ENCODE measurements around the gene ZNF750. TPM values are rescaled to one million over a fixed set of nuclear protein-coding genes. Genes with fewer than 3 reads are reported as not detected.

Gene ZNF750
- total RNA-seq, 6 experiments from 2014 or later, result not detected

DNA sequence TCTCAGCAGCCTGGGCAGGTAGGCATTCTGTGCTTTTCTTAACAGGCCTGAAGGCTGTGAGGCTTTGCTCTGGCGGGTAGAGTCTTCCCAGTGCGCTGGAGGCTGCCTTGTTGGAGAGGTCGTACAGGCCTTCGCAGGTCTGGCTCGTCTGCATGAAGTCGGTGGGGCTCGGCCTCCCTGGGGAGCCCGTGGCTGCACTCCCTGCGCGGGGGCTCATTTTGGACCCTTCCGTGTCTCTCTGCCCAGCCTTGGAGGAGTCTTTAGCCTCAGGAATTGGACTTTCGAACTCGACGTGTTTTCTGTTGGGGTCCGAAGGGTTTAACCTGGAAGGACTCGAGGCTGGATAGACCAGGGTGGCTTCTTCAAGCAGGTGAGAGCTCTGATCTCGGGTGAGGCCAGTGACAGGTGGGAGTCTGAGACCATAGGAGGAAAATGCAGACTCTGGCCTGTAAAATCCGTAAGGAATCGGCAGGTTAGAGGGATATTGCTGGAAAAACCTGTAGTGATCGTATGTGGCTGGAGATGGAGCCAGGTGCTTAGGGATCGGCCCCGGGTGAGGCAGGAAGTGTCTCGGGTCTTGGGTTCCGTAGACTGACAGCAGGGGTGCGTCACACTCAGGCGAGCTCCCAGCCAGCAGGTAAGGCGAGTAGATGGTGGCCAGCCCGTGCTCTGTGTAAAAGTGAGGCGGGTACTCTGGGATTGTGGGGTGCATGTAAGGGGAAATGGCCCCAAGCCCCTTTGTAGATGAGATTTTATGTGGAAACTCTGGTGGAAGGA, 8.6 kb downstream of the ZNF750 start:
- 99% methylated on average over 10 of the region's 29 CpGs for WGBS (ENCODE audit: insufficient coverage, low coverage, low lambda C conversion rate, missing lambda C conversion rate)
- DNase-seq, result peak in 1 of 3 donors; percentile 4
- no peaks in the 10 kb centered on the region for H3K36me3 ChIP-seq
- H3K4me3 ChIP-seq, result no peak overlapping the region
- no peaks in the 10 kb centered on the region for H3K9me3 ChIP-seq
- intact Hi-C loops (cut with DNase I), result no loop called here
- H3K27ac ChIP-seq, result no peak overlapping the region
- ATAC-seq, result no peak
- no peaks in the 10 kb centered on the region for H3K27me3 ChIP-seq
- H3K4me1 ChIP-seq, result peaks cover 0 to 2% (median 0%) of the 10 kb centered on the region in 4 donors
- TF ChIP-seq POLR2A (IDR thresholded peaks at IDR 0.05), result no peak
- TF ChIP-seq, protein P1, sequence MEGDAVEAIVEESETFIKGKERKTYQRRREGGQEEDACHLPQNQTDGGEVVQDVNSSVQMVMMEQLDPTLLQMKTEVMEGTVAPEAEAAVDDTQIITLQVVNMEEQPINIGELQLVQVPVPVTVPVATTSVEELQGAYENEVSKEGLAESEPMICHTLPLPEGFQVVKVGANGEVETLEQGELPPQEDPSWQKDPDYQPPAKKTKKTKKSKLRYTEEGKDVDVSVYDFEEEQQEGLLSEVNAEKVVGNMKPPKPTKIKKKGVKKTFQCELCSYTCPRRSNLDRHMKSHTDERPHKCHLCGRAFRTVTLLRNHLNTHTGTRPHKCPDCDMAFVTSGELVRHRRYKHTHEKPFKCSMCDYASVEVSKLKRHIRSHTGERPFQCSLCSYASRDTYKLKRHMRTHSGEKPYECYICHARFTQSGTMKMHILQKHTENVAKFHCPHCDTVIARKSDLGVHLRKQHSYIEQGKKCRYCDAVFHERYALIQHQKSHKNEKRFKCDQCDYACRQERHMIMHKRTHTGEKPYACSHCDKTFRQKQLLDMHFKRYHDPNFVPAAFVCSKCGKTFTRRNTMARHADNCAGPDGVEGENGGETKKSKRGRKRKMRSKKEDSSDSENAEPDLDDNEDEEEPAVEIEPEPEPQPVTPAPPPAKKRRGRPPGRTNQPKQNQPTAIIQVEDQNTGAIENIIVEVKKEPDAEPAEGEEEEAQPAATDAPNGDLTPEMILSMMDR (IDR thresholded peaks at IDR 0.05), result no peak

DNA sequence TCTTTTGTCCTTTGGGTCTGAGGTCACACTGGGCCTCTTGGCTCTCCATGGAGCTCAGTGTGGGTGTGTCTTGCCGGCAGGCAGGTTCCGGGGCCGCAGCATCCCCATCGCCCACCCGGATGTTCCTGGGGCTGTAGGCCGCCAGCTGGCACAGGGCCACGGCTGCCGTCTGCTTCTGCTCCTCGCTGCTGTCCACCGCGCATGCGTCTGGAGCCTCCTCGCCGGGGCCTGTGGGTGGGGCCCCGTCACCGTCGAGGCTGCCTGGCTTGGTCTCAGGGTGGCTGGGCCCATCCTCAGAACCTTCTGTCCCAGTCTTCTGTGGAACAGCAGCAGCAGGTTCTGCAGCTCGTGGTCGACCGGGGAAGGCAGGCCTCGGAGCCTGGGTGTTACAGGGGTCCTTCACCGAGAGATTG, 9.6 kb downstream of the ZNF750 start:
- ATAC-seq (peak in 2 of 4 donors; percentile 16 to 24), DNase-seq (no peak)
- 55% methylated on average over 6 of the region's 22 CpGs for WGBS (ENCODE audit: insufficient coverage, low coverage, low lambda C conversion rate, missing lambda C conversion rate)
- intact Hi-C loops (cut with DNase I), result no loop called here
- Histone ChIP-seq H3K4me1 (no peaks in the 10 kb centered on the region), H3K4me3 (no peak overlapping the region), H3K27ac (no peak overlapping the region), H3K27me3 (no peaks in the 10 kb centered on the region), H3K36me3 (no peaks in the 10 kb centered on the region), H3K9me3 (no peaks in the 10 kb centered on the region)
- TF ChIP-seq, protein P1 (IDR thresholded peaks at IDR 0.05), result no peak
- TF ChIP-seq POLR2A (IDR thresholded peaks at IDR 0.05), result no peak

DNA sequence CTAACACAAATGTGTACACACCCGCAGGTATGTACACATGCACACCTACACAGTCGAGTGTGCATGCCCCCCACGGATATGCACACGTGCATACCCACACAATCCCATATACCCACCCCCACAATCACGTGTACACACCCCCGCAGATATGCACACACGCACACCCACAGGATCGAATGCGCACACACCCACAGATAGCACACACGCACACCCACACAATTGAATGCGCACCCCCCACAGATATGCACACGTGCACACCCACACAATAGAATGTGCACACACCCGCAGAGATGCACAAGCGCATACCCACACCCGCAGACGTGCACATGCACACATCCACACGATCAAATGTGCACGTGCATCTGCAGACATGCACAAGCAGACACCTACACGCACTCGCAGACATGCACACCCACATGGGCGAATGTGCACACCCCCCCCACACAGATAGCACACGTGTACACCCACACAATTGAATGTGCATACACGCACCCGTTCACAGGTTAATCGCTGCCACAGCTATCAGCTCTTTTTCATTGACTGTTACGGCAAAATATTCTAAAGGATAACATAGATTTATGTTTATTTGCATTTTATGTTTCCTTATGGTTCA, 10.8 kb downstream of the ZNF750 start:
- 99% methylated on average over 23 of the region's 26 CpGs for WGBS (ENCODE audit: insufficient coverage, low coverage, low lambda C conversion rate, missing lambda C conversion rate)
- H3K4me3 ChIP-seq, result no peak overlapping the region
- no peak for ATAC-seq
- no peaks in the 10 kb centered on the region for H3K27me3 ChIP-seq
- intact Hi-C loops (cut with DNase I), result no loop called here
- DNase-seq, result no peak
- no peak for TF ChIP-seq POLR2A (IDR thresholded peaks at IDR 0.05)
- TF ChIP-seq, protein P1 (IDR thresholded peaks at IDR 0.05), result no peak
- H3K9me3 ChIP-seq, result no peaks in the 10 kb centered on the region
- H3K27ac ChIP-seq, result no peak overlapping the region
- no peaks in the 10 kb centered on the region for H3K4me1 ChIP-seq
- H3K36me3 ChIP-seq, result no peaks in the 10 kb centered on the region

DNA sequence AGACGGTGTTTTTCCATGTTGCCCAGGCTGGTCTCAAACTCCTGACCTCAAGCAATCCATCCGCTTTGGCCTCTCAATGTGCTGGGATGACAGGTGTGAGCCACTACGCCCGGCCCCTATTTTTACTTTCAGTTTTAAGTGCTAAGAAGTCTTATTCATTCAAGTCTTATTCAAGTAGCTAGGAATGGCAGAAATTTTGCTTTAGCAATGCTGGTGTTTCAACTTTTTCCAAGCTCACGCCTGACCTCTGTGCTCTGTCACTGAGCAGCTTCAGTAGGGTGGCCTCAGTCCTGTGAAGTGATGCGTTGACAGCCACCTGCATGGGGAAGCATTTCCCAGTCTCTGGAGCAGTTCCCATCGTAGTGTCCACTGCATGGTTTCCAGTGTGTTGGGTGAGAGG, 12.9 kb downstream of the ZNF750 start:
- WGBS (ENCODE audit: insufficient coverage, low coverage, low lambda C conversion rate, missing lambda C conversion rate), result 95% methylated on average over 5 of the region's 7 CpGs
- DNase-seq (no peak), ATAC-seq (no peak)
- TF ChIP-seq, protein P1 (IDR thresholded peaks at IDR 0.05), result no peak
- no peak for TF ChIP-seq POLR2A (IDR thresholded peaks at IDR 0.05)
- H3K36me3 ChIP-seq, result no peaks in the 10 kb centered on the region
- H3K27ac ChIP-seq, result no peak overlapping the region
- no peaks in the 10 kb centered on the region for H3K4me1 ChIP-seq
- no peak overlapping the region for H3K4me3 ChIP-seq
- intact Hi-C loops (cut with DNase I), result no loop called here
- no peaks in the 10 kb centered on the region for H3K27me3 ChIP-seq
- H3K9me3 ChIP-seq, result no peaks in the 10 kb centered on the region
